ENCODE data around the gene COPB1. TPM values are rescaled to one million over a fixed set of nuclear protein-coding genes. Genes with fewer than 3 reads are reported as not detected.
"Not testable (repeated sequence)": the region's sequence is repeated elsewhere in the genome, so short reads cannot be mapped to it uniquely, and the experiment has no call there.

COPB1 gene, protein sequence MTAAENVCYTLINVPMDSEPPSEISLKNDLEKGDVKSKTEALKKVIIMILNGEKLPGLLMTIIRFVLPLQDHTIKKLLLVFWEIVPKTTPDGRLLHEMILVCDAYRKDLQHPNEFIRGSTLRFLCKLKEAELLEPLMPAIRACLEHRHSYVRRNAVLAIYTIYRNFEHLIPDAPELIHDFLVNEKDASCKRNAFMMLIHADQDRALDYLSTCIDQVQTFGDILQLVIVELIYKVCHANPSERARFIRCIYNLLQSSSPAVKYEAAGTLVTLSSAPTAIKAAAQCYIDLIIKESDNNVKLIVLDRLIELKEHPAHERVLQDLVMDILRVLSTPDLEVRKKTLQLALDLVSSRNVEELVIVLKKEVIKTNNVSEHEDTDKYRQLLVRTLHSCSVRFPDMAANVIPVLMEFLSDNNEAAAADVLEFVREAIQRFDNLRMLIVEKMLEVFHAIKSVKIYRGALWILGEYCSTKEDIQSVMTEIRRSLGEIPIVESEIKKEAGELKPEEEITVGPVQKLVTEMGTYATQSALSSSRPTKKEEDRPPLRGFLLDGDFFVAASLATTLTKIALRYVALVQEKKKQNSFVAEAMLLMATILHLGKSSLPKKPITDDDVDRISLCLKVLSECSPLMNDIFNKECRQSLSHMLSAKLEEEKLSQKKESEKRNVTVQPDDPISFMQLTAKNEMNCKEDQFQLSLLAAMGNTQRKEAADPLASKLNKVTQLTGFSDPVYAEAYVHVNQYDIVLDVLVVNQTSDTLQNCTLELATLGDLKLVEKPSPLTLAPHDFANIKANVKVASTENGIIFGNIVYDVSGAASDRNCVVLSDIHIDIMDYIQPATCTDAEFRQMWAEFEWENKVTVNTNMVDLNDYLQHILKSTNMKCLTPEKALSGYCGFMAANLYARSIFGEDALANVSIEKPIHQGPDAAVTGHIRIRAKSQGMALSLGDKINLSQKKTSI
- 59.8 TPM for total RNA-seq

DNA sequence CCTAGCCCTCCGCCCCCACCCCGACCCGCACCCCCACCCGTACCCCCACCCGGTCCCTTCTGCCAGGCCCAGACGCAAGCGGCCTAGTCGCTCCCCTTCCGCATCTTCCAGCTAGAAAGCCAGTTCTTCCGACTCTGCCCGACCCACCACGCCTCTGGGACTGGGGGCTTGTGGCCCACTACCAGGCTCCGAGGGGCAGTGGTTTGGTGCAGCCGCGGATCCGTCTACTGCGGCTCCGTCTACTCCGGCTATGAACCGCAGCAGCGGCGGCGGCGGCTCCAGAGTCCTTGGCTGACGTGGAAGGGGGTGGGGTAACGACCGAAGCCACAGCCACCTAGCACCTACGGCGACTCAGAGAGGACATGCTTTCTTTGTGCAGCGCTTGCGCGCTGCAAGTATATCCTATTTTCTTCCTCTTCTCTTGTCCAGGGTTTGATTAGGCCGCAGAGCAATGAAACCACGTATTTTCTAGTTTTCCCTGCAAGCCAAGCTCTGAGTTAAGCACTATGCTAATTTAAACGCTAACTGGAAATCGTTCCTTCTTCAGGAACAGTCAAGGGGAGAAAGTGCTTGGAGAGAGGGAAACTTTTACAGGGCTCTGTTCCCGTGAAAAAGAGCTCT is at the start of gene COPB1:
TSS of gene COPB1 (minus strand) at position 252 of the 621 bp plus-strand sequence. CDS start 883 bp downstream, outside the sequence.
- peak; percentile 100 for ATAC-seq

DNA sequence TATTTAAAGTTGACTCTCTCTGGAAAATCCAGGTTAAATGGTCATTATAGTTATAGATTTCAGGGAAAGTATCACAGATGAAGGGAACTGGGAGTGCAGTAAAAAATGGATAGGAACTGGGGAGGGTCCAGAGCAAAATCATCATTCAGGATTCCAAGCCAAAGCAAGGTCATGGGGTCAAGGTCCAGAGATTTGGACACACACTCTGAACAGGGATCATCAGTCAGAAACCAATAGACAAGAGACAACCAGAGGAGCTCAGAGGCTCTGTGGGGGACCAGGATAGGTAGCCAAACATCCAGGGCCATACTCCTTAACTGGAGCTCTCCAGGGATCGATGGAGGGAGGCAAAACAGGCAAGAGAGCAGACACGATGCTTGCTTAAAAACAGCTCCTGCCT is 47.8 kb upstream of the COPB1 start:
- no peak for ATAC-seq

DNA sequence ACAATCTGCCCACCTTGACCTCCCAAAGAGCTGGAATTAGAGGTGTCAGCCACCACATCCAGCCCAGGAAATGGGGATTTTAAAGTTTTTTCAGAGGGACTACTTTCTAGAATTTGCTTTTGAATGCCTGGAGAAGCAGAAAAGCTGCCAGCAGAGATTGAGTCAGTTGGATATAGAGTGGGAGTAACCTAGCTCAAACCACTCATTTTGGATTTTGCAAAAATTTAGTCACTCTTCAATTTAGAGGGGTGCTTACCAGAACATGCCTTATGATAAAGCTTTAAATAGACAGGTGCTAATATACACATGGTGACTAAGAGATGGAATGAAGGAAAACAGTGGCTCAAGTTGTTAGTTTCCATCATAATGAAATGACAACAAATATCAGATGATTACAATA is 47.1 kb upstream of the COPB1 start:
- no peak for ATAC-seq

DNA sequence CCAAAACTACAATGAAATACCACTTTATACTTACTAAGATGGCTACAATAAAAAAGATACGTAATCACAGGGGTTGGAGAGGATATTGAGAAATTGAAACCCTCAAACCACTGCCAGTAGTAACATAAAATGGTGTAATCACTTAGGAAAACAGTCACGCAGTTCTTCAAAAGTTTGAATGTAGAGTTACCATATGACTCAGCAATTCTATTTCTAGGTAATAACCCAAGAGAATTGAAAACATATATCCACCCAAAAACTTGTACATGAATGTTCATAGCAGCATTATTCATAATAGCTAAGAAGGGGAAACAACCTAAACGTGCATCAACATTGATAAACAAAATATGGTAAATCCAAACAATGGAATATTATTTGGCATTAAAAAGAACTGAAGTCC is 45.0 kb upstream of the COPB1 start:
- no peak for ATAC-seq

DNA sequence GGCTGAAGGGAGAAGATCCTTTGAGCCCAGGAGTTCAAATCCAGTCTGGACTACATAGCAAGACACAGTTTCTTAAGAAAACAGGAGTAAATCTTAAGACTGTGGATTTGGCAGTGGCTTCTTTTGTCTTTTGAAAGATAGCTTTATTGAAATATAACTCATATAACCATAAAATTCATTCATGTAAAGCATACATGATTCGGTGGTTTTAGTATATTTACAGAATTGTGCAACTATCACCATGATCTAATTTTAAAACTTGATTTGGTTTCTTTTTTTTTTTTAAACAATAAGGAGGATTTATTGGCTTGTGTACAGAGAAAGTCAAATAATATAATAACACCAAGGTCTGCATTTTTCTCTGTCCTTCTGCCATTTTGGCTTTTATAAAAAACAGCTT is 43.6 kb upstream of the COPB1 start:
- ATAC-seq: no peak

DNA sequence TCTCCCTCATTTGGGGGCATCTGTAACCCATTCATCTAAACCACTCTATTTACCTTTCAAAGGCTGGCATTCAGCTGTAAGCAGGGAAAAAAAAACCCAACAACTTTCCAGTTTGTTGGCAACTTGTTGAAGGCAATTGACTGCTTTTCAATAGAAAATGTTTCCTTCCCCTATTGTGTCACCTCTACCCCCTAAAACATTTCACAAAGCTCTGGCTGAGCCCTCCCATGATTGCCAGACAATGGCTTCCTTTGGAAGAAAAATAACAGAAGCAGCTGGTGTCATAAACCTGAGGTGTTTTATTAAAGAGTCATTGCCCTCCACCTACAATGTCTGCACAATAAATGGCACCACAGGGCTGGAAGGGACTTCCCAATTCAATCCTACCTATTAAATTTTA is 42.7 kb upstream of the COPB1 start:
- ATAC-seq: no peak

DNA sequence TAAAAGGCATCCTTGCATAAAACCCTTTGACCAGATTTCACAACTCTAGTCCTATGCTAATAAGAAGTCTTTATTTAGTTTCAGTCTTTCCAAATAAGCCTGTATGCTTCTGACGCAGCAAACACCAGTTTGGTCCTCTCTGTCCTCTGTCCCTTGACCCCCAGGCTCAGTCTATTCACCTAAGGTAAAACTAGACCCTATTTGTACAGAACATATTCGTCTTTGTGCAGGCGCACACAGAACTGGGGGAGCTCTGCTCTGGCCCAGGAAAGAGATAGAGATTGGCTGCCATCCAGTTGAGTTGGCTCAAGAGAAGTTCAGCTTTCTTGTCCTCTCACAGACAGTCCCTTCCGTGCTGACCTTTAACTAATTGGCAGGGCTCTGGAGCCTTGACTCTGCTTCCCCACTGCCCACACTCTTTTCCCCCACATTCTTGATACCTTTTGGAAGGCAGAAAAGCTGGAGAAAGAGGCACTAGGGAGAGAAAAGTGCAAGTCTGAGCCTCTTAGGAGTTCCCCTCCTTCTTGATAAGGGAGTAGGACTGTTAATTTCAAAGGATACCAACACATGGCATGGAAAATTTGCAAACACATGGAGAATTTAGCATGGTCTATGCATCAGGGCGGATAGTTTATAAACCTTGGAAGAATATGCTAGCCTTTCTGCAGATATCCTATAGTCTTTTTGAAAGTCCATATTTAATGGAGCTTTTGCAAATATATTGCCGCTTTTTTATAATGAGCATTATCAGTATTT is 41.8 kb upstream of the COPB1 start:
- no peak for ATAC-seq

DNA sequence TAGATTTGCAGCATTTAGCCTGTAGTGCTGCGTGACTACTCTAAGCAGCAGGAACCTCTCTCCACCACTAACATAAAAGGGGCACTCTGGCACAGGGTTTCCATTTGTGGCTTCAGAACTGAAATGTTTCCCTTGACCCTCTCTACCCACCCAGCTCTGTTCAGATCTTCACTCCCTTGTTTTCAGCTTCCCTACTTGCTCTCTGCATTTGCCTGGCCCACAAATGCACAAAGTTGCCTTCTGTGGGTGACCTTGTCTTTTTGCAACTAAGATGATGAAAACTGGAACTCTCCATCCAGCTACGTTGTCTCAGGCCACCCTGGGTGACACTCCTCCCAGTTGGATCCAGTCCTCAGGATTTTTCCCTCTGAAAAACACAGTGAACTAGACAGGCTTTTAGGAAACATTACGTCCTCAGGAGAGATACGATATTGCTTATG is 40.4 kb upstream of the COPB1 start:
- ATAC-seq: no peak

DNA sequence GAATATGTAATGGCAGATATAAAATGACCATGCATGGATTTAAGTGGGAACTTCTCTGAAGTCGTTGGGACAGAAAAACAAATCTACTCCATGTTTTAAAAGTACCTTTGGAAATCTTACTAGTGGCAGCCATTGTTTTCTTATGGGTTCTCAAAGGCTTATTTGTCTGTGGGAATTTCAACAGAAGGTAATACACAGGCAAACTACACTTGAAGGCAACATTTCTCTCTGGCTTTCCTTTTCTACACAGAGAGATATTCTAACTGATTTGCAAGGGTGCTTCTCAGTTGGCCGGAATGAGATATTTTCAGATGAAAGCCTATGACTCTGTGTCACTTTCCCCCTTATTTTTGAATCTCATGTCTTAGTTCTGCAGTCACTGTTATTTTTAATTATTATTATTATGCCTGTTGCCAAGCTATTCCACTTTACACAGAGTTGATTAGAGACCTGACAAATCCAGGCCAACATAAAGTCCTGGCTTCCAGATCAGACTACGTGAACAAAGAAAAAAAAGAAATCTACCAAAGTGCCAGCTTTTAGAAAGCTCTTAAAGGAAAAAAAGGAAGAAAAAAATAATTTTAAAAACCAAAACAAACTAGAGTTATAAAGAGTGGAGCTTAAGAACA is 39.4 kb upstream of the COPB1 start:
- ATAC-seq: no peak

DNA sequence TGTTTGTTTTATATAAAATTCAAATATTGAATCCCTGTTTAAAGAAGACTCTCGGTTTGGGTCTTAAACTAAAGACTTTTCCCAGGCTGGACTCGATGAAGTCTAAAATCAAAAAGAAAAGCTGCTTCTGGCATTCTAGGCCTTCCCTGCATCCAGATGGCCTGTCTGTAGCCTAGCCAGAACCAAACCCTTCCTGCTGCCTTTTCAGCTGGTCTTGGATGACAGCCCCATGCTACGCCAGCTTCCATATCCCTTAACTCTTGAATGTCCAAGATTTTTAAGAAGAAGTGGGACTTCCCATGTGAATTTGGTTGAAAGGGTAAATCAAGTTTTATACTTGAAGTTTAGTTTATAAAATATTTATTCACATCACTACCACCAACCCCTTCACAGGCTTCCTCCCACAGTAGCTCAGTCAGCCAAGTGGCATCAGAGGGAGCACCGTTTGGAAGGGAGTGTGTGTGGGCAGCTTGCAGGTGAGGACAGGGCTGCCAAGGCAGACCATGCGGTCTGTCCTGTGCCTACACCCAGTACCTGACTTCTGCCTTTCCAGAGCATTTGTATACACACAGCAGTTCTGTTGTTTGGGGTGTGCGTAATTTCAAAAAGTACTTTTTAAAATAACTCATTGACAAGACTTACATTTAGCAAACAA is 38.8 kb upstream of the COPB1 start:
- ATAC-seq: no peak

DNA sequence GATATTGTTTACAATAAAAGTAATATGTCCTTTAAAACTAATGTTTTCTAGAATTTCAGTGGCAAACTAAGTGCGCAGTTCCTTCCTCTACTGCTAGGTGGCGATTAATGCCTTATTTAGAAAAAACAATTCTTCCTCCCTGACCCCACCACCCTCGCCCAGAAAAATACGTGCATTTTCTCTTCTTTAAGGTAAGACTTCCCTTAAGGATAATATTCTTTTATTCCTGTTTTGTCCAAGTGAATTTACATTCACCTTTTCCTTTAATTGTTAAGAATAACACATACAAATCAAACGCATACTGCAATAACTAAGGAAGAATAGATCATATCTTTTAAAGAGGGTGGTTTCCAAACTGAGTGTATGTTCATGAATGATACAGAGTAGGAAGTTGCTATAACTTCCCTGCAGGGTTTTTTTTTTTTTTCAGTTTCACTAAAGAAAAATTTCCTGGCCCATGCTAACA is 37.6 kb upstream of the COPB1 start:
- ATAC-seq: no peak

DNA sequence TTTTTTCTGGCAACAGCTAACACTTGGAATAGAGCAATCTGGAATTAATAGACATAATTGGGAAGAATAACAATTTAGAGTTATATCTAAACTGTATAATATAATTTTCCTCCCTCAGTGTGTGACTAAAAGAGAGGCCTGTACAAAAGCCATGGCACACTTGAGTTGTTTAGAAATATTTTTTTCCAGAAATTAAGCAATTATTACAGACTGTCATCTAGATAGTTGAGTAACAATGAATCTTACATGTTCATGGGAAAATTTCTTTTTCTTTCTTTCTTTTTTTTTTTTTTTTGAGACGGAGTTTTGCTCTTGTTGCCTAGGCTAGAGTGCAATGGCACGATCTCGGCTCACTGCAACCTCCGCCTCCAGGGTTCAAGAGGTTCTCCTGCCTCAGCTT is 35.6 kb upstream of the COPB1 start:
- ATAC-seq: not testable (repeated sequence)

DNA sequence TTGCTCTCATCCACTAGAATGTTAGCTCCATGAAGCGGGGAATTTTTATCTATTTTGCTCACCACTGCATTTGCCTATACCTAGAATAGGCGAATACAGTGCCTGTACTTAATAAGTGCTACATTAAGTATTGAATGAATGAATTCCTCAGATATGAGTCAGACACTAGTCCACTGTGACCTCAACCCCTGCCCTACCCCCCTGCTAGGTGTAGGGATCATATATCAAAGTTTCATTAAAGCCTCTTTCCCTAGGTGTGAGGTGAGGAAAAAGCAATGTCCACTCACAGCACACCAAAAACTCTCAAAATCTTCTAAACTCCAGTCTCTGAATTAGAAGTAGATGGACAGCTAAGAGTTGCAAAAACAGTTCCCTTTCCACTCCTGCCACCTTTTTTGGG is 30.3 kb upstream of the COPB1 start:
- no peak for ATAC-seq

DNA sequence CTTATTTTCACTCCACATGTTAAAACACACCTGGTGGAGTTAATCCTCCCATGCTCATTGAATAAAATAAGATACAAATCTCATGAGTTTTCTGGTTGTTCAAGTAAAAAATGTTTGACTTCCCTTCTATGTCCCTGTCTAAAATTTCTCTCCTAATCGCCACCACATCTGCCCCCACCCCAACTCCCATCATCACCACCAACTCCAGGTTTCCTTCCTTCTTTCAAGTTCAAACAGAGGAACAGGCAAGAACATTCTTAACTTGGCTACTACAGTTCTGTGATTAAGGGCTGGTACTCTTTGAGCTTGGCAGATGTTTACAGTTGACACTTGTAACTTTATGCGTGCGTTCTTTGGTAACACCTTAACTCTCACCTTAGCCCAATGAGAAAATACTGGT is 29.7 kb upstream of the COPB1 start:
- no peak for ATAC-seq

DNA sequence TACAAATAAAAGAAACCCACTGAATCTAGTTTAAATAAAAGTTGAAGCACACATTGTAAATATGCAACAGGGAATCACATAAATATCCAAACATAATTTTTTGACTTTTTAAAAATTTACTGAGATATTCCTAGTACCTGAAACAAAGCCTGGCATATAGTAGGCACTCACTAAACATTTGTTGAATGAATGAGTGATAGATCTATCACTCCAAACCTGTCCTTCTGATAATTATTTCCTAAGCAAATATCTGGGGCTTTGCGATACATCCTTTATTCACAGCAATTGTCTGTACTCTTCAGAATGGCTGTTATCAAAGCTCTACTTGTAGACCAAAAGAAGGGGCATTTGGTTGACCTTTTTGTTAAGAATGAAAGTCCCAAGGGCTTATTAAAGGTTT is 23.2 kb upstream of the COPB1 start:
- ATAC-seq: no peak

DNA sequence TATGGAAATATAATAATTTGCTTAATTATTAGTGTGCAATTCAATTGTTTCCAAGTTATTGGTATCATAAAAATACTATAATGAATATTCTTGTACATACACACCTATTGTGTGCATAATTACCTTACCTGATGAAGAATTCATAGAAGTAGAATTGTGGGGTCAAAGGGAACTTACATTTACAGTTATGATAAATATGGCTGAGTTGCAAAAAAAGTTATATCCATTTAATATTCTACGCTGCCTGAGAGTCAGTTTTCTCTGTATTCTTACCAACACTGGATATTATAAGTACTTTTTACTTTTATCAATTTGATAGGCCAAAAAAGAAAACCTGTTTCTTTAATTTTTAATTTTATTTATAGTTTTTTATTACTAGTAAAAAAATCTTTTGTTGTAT is 22.6 kb upstream of the COPB1 start:
- no peak for ATAC-seq

DNA sequence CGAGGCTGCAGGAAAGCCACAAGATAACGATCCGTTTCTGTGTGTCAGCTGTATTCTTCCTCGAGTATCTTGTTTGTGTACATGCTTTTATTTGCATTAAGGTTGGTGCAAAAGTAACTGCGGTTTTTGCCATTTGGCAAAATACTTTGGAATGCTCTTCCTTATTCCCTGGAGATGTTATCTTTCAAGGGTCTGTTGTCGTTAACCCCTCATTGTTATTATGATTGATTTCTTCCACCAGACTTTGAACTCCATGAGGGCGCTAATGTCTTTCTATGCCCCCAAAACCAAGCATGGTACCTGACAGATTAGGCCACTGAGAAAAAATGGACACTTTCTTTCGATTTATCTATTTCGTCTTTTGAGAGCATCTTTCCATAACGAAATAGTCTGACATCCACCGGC is 21.1 kb upstream of the COPB1 start:
- no peak for ATAC-seq

DNA sequence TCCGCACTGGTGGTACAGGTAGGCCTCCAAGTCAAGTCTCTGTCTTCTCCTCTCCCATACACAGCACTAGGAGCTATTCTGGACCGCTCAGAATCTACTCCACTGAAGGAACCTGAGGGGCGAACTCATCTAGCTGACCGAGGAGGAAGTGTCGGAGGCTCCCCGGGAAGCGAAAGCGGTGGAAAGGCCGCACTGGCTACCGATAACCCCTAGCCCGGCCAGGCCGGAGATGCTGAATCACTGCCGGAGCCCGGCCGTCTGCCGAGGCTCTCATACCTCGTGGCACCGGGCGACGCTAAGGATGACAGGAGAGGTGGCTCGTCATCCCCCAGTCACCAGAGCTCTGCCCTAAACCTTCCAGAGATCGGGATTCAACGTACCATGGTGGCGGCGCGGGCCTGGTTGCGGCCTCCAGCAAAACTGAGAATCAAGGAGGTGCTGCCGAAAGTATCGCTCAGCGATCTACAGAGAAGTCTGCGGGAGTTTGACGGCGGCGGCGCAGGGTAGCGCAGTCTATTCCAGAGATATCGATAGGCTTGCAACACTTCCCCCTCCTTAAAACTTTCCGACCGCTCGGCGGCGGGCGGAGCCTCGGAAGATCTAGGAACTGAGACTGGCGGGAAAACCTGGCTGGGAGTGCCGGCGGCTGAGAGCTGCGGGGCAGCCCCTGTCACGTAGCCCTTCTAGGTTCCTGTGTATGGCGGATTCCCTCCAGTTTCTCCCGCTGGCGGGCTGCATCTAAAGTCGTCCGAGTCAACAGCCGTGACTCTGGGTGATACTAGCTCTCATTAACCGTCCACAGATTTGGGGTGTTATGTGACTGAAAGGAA is 20.5 kb upstream of the COPB1 start, which contains the start of gene PSMA1:
TSS of gene PSMA1 (minus strand) at position 470 of the 830 bp plus-strand sequence. CDS start at position 383, 87 bp downstream.
- peak; percentile 98 for ATAC-seq

DNA sequence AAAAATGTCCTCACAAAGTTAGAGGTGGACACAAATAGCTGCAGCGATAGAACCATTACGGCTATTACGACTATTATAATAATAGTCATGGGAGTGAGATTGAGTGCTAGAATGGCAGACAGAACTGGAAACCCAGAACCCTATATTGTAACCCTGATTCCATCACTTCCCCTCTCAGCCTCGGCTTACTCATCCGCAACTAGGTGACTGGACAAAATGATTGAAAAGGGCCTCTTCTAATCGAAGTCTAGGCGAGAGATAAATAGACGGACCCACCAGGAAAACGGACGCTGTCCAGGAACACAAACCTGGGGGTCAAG is 19.9 kb upstream of the COPB1 start:
- peak; percentile 19 for ATAC-seq

DNA sequence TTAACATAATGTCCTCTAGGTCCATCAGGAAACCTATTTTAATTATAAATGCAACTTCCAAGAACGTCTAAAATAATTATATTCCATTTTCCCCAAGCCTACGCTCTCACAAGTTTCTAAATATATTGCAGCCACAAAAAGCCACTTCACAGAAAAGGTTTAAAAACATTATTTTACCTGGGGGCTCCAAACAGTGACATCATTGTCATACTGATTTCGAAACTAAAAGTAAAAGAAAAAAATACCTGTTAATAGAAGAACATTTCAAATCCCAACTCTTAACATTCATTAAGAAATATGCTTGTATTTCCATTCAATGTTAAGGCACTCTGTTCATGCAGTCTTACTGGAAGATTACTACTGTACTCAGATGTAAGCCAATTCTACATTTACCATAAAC is 19.2 kb upstream of the COPB1 start:
- no peak for ATAC-seq
